Islet precursor cell (in vitro differentiated cells): Measurements from ENCODE around the gene CRTC1.

Experiments used
- DNase-seq: peaks from one replicate; pipeline ENCODE4 v3.0.0-alpha.2; 2018

The CRTC1 gene

GRCh38 chr19:18750295-18750970, 67.0 kb downstream of the CRTC1 start:
- DNase-seq: no peak

DNA sequence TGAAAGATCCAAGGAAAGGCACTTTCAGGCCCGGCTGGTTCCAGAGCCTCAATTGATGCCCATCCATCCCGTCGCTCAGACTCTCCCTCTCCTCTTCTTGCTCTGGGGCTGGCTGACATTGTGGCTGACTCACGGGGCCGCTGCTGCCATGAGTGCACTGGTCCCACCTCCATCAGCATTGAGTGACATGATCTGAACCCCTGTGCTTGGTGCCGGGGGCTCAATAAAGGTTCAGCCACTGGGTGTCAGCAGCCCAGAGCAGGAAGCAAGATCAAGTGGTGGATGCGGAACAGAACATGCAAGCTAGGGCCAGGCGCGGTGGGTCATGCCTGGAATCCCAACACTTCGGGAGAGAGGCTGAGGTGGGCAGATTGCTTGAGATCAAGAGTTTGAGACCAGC, 68.1 kb downstream of the CRTC1 start:
- DNase-seq: no peak

GRCh38 chr19:18754501-18754900, 71.0 kb downstream of the CRTC1 start:
- DNase-seq: no peak

GRCh38 chr19:18756896-18757295, 73.4 kb downstream of the CRTC1 start:
- no peak for DNase-seq

DNA sequence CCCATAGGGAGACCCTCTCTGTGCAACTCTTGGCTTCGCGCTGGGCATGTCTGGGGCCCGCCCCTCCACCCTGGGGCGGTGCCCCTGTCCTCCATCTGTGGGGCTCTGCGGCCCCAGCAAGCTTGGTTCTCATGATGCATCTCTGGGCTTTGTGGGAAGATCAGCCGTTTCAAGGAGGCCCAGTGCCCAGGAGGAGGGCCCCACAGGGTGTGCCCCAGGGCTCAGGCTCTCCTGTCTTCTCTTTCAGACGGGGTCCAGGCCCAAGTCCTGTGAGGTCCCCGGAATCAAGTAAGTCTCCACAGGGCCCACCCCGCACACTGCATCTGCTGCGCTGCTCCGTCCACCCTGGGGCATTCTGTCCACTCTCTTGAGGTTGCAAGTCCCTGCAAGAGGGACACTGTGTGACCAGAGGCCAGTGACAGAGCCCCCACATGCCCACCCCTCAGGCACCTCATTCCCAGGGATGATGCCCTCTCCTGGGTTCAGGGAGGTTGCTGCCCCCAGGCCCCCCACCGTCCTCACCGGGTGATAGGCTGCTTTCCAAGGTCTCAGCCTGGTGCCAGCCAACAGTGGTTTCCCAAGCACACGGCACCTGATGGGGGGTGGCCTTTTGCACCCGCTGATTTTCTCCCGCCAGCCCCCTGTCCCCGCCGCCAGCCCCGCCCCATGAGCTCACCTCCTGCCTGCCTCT, 76.0 kb downstream of the CRTC1 start:
- DNase-seq: no peak

GRCh38 chr19:18759995-18760426, 76.5 kb downstream of the CRTC1 start:
- no peak for DNase-seq

DNA sequence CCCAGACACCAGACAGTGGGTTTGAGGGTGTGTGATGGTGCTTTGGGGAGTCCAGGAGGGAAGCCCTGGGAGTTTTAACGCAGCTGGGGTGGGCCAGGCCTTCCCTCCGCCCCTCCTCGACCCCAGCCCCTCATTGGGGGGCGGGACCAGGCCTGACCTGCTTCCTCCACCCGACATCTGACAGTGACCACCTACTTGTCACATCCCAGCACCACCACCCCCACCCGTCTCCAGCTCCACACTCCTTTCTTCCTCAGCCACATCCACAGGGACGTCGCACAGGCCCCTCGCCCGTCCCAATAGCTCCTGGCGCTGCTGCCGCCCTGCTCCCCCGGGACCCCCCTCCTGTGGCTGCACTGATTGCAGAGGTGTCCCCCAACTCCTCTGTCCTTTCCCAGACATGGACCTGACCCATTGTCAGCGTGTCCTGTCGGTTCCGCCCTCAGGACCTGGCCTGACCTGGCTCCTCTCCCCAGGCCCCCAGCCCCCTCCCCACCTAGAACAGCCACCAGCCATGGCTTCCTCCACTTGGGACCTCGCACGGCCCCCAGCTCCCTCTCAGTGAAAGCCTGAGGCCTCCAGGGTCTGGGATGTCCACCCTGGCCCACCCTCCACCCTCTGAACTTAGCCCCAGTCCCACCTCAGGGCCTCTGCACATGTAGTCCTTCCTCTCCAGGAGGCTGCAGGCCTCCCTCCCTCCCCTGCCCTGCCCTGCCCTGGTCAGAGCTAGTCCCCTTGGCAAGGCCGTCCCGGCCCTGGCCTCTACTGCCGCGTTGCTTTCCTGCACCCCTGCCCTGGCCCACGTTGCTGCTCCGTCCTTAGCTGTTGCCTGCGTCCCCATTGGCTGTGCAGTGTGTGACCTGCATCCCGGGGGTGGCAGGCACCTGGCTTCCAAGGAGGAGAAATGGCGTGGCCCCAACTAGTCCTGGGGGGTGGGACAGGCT, 77.2 kb downstream of the CRTC1 start:
- DNase-seq: no peak

- no peak for DNase-seq
Measured at GRCh38 chr19:18761531-18762110, 78.1 kb downstream of the CRTC1 start.

GRCh38 chr19:18762125-18763023, 78.9 kb downstream of the CRTC1 start:
- no peak for DNase-seq

DNA sequence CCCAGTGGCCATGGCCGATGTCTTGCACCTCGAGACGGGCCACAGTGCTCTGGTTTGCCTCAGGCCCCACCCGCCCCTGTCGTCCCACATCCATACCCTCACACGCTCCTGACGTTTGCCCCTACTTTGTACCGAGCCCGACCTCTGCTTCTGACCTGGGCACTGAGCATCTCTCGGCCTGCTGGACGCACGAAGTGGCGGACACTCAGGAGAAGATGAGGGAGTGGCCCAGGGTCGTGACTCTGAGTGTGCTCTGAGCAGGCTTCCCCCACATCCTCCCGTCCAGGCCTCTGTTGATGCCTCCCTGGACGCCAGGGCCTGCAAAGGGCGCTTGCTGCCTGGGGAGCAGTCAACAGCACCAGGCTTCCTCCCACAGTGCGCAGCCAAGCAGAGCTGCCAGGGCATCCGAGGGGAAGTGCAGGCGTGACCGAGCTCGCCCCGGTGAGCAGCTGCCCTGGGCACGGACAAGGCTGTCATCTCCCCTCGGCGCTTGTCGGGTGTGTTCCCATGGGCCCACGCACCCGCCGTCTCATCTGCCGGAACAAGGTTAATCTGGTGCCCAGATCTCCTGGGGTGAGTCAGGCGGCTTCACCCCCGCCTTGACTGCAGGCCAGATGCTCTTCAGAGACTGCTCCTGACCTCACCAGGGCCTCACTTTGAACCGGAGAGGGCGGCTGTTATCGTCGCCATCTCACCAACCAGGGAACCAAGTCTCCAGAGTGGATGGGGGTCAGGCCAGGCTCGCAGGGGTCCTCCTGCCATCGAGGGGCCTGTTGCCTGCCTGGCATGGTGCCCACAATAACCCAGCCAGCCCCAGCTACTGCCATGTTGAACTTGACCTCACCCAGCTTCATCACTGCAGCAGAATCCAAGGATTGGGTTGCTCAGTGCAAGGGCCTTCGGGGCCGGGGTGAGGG, 80.5 kb downstream of the CRTC1 start:
- DNase-seq: no peak

GRCh38 chr19:18764591-18765051, 81.1 kb downstream of the CRTC1 start:
- DNase-seq: no peak

GRCh38 chr19:18765224-18765623, 81.7 kb downstream of the CRTC1 start:
- DNase-seq: no peak

DNA sequence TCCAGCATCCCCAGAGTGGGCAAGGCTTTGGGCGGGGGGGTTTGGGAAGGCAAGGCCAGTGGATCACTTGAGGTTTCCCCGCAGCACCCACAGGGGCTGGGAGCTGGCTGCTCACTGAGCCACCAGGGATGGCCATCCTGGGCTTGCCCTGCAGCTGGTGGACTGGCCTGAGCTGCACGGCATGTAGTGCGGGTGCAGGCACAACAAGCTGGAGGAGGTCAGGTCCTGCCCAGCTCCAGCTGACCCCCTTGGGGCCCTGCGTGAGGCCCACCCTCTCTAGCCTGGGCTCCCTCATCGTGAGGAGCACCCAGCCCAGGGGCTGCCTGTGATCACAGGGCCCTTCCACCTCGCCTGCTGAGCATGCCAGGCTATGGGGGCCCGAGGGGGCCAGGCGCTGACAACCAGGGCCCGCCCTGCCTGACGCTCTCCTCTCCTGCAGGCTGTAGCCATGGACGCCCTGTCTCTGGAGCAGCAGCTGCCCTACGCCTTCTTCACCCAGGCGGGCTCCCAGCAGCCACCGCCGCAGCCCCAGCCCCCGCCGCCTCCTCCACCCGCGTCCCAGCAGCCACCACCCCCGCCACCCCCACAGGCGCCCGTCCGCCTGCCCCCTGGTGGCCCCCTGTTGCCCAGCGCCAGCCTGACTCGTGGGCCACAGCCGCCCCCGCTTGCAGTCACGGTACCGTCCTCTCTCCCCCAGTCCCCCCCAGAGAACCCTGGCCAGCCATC, 84.7 kb downstream of the CRTC1 start:
- DNase-seq: no peak

GRCh38 chr19:18768997-18769891, 85.8 kb downstream of the CRTC1 start:
- no peak for DNase-seq

GRCh38 chr19:18769989-18770528, 86.6 kb downstream of the CRTC1 start:
- no peak for DNase-seq

- DNase-seq: no peak
Measured at GRCh38 chr19:18770663-18771327, 87.3 kb downstream of the CRTC1 start.

GRCh38 chr19:18771328-18772242, 88.1 kb downstream of the CRTC1 start:
- DNase-seq: peak; percentile 77
